SW480 (cell line): ENCODE data around the gene EIF4B.

Experiments used
- DNase-seq: peaks from one replicate; pipeline ENCODE4 v3.0.0-alpha.2; 2016; ENCODE audit warnings: low spot score

EIF4B gene

DNA sequence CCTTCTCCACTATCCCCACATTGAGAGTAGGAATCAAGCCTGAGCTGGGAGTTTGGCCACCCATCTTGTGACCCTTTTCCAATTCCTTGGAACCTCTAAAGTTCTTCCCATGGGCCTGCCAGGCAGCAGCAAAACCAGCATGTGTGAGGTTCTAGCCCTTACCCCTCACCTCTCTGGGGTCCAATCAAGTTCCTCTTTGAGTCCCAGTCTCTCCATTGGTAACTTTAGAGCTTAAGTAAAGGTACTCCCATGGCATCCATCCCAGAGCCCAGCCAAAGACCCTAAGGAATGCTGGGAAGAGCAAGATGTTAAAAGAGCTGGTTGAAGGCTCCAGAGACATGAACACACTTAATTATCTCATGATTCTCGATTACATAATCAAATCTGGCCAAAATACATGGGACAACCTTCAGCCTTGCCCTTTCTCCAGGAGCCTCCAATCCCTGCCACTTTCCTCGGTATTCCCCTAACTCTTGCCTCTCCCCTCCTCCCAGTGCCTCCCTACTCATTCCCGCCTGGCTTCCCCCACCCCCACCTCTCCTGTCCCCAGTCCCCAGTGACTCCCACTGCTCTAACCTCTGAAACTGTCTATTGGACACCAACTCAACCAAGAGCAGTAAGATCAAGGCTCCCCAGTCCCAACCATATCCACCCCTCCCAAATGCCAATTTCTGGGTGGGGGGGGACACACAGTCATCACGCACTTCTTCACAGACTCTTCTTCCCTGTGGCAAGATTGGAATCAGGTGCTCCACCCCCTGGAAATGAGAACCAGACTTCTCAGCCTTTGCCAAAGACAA lies 38.8 kb downstream of the EIF4B start:
- DNase-seq, result no peak

- DNase-seq, result no peak
Observed at GRCh38 chr12:53045696-53046045, 39.4 kb downstream of the EIF4B start.

DNA sequence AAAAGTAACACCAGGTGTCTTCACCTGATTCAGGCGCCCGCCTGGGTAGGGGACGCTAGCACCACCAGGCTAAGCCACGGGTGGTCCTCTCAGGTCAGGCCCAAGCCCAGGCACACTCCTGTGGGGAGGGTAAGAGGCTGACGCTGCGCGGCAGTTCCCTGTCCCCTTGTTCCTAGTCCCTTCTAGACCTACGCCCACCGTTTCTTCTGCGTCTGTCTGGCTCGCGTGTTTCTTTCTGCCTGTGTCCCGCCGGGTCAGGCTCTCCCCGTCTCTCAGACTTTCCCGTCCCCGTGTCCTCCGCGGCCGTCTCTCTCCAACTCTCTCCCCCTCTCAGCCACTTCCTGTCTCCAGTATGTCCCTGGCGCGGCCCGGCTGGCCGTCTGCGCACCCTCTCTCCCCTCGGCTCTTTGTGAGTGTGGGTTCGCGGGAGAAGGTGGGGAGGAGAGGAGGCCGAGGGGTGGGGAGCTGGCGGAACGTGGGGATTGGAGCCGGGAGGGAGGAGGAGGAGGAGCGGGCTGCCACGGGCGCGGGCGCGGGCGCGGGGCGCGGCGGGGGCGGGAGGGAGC lies 40.5 kb downstream of the EIF4B start:
- peak; percentile 90 for DNase-seq

DNA sequence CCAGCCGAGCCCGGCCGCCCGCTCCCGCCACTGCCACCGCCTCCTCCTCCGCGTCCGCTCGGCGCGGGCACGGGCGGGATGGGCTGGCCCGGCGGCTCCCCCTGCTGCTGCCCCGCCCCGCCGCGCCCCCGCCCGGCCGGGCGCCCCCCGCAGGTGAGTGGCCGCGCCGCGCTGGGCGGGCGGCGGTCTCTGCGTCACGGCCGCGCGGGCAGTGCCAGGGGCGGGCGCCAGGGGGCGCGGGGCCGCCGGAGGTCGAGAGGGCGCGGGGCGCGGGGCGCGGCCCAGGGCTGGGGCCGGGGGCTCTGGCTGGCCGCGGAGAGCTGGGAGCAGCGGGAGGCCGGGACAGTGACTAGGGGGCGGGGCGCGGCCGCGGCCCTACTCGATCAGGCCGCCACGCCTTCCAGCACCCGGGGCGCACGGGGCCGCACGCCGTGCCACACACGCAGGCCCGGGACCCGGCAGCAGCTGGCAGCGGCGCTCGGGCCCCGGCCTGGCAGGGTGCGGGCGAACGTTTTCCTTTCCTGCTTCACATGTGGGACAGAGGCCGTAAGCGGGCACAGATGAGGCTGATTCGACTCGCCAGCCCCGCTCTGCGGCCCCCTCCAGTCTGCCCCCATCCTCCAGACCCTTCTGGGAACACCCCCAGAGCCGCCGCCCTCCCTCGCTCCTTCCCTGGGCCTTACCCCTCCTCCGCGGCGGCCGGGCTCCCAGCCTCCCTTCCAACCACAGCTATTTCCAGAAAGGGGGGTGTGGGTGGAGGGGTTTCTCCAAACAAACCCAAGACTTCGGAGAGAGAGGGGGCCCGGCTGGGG lies 41.2 kb downstream of the EIF4B start:
- peak; percentile 81 for DNase-seq

GRCh38 chr12:53048033-53048779 lies 42.0 kb downstream of the EIF4B start:
- peak; percentile 83 for DNase-seq

GRCh38 chr12:53048780-53049401 lies 42.6 kb downstream of the EIF4B start:
- no peak for DNase-seq

- peak; percentile 60 for DNase-seq
Observed at GRCh38 chr12:53049571-53050318, 43.5 kb downstream of the EIF4B start, which contains the start of gene TNS2. TNS2 (plus strand) TSS chr12:53050065; CDS start chr12:53050186, 121 bp downstream.

DNA sequence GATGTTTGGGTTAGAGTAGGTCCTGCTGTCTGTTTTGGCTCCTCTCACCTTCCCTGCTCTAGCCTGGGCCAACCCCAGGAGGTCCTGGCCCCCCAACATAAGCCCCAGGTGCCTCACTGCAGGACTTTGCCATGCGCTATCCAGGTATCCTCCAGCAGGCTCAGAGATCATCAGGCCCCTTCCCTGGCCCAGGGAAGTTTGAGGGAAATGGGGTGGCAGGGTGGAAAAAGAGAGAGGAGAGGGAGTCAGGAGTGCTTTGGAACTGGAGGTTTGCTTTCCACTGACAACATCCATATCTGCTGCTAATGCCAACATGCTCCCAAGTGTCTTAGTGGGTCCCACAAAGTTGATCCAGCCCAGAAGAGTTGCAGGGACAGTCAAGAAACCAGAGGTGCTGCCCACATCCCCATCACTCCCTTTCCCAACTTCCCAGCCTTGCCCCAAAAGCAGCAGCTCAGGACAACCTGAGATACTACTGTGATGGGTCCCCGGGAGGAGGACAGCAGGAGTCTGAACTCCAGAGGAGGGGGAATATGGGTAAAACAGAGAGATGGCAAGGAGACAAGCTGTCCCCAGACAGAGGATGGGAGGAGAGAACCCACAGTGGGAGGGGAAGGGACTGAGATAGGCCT lies 44.3 kb downstream of the EIF4B start:
- DNase-seq, result no peak

DNA sequence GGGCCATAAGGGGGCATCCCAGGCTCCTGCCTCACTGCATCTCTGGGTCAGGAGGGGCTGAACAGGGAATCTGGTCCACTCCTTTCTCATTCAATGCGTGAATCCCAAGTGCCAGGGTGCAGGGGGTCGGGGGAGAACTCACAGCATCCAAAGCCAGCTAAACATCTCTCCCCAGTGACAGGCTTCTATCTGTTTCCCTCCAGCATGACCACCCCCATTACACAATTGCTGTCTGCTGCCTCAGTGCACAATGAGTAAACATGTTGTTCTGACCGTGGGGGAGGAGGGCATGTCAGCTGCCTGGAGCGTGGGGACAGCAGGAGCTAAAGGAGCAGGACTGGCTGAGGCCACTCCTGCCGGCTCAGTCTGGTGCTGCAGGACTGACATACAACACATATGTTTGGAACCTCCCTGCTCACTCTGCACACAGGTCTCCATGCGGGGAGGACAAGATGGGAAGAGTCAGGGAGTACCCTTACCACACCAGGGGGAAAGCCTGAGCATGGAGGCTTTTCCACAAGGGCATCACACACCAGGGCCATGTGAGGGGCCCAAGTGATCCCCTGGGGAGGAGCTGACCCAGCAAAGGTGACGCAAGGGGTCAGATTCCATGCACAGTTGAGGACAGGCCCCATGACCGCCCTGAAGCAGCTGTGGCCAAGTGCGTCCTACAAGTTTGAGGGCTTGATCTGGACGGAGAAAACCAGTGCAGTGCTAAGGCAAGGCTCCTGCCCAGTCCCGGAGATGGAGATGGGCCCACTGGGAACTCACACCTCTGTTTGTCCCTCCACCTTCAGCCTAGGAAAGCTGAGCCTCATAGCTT lies 45.0 kb downstream of the EIF4B start:
- DNase-seq, result no peak

DNA sequence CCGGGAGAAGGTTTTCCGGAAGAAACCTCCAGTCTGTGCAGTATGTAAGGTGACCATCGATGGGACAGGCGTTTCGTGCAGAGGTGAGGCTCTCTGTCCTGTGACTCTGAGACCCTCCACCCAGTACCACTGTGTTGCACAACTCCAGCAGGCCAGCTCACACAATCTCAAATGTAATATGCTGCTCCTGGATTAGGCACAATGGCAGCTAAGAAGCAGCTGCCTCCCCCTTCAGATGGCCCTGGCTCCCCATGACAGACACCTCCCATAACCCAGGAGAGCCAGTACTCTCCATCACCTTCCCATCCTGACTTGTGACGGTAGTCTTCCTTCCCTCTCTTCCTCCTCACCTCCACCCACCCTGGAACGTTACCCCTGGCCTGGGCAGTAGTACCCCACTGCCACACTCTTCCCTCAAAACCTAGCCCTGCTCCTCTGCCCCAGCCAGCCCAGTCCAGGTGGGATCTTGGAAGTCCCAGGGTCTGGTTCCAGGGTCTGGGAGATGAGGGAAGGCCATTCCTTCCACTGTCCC lies 45.7 kb downstream of the EIF4B start:
- DNase-seq, result no peak

GRCh38 chr12:53052419-53053217 lies 46.4 kb downstream of the EIF4B start:
- DNase-seq, result no peak

DNA sequence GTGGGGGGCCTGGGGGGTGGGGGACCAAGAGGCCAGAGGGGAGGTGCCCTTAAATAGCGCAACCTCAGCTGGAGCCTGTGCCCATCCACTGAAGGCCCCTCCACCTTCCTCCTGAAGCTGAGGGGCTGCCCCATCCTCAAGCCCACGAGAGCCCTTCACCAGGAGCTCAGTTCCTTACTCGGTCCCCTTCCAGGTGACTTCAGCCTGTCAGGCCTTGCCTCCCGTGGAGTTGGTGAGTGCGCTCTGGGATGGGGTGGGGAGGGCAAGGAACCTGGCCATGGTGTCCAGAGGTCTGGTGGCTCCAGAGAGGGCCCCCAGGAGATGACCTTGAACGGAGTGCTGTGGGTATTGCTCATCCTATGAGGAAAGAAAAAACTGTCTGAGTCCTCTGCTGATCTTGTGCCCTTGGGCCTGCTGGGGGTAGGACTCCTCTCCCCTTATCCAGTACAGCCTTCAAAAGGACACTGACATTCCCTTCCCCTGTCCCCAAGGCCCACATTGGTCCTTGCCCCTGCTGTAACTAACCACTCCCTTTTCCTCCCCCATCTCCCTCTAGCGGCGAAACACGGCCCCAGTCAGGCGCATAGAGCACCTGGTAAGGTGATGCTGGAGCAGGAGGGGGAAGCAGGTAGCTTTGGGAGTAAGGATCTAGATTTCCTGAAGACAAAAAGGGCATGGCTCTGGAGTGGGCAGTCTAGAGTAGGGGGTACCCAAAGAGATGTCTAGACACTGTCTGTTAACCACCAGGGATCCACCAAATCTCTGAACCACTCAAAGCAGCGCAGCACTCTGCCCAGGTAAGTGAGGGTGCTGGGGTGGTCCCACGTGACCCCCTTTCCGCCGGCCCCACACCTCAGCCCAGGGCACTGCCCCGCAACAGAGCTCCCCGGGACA lies 47.2 kb downstream of the EIF4B start:
- DNase-seq, result peak; percentile 83

- peak; percentile 97 for DNase-seq
Observed at GRCh38 chr12:53054112-53054878, 48.0 kb downstream of the EIF4B start.

GRCh38 chr12:53055471-53056266 lies 49.4 kb downstream of the EIF4B start:
- no peak for DNase-seq

DNA sequence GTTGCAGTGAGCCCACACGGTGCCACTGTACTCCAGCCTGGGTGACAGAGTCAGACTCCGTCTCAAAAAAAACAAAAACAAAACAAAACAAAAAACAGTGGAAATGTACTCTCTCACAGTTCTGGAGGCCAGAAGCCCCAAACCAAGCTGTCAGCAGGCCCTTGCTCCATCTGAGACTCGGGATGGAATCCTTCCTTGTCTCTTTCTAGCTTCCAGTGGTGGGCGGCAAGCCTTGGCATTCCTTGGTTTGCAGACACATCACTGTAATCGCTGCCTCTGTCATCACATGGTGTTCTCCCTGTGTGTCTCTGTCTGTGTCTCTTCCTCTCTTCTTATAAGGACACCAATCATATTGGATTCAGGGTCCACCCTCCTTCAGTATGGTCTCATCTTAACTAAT lies 50.0 kb downstream of the EIF4B start:
- DNase-seq, result no peak

GRCh38 chr12:53056901-53057300 lies 50.6 kb downstream of the EIF4B start:
- DNase-seq, result no peak
